ENCODE results near the gene SEMA5B.

SEMA5B gene

GRCh38 chr3:122942239-122942638 is 85.3 kb downstream of the SEMA5B start:
- DNase-seq: no peak

GRCh38 chr3:122941228-122942206 is 86.0 kb downstream of the SEMA5B start:
- no peak for DNase-seq

DNA sequence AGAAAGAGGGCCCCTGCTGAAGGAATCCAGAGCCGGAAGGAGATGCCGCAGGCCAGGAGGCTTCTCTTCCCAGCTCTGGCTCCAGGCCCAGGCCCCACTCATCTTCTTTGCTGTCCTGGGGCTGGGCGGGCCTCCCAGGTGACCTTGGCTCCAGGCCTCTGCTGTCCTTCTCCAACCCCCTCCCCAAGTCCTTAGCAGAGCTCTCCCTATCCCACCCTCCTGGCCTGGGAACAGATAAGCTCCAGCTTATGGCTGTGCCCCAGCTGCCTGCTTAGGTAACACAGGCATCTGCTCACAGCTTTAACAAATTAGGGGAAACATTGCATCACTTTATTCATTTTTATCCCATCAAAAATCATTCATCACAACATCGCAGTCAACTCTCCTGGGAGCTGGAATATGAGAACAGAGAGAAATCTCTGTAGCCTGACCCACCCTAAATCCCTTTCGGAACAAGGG is 86.9 kb downstream of the SEMA5B start:
- no peak for DNase-seq

DNA sequence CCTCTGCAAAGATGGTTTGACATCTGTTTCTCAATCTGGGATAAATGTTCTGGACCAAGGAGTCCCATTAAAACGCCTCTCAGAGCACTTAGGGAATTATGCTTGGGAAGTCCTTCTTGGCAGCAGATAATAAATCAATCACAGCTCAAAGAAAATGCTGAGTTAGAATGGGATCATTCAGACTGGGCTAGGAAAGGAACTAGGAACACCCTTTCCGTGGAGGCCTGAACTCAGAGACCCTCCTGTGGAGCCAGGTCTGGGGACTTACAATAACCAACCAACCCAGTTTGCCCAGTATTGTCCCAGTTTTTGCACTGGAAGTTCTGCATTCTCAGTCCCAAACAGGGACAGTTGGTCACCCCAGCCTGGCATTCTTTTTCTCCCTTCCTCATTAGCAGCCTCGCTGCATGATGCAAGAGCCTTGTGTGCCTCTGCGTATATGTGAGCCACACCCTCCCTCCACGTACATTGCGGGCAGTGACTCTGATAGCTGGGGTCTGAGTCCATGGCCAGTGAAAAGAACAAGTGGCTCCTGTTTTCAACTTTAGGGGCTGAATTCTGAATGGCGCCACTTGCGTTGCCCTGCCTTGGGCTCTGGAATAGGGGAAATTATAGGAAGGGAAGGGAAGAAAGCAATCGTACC is 88.7 kb downstream of the SEMA5B start:
- DNase-seq: no peak

DNA sequence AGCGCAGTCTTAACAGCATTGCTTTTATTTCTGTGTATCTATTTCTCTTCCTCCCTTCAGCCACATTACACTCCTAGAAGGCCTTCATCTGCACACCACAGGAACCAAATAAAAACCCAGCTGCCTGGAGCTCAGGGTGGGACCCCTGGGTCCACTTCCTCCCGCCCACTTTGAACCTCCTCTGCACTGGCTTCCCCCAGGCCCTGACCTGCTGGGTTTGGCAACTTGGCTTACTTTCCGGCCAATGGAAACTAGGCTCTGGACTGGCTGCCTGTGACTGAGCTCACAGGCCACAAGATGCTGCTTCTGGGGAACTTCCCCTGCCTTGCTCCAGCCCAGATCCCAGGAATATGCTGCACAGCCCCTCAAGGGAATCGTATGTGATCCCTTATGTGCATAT is 89.8 kb downstream of the SEMA5B start:
- DNase-seq: no peak

DNA sequence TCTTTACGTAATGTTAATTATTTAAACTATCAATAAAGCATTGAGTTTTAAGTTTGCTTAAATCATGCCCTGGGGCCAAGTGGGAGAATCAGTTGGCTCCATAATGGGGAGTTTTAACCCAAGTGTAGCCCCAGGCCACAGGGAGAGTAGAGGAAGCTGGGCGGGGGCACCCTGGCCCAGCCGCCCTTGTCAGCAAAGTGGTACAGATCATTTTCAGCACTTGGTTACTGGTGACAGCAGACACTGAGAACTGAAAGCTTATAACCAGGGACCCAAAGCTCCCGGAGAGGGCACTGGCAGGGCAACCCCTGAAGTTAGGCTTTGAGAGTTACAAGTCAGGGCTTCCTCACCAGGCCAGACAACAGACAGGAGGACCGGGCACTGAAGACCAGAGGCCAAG is 90.6 kb downstream of the SEMA5B start:
- no peak for DNase-seq

DNA sequence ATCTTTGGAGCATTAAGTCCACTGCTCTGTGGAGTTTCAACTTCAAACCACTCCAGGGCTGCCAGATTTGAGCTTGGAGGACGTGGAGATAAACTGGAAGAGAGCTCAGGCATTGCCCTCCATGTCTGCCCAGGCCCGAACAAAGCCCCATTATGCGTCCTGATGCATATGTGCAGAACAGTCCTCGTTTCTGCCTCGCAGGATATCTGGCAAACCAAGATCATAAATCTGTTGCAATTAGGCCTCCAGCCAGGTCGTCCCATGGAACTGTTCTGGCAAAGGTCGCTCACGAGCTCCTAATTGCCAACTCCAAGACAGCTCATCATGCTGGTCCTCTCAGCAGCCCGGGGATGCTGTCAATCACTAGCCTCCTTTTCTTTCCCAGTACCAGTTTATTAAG is 91.2 kb downstream of the SEMA5B start:
- DNase-seq: no peak

- DNase-seq: no peak
Measured at GRCh38 chr3:122934251-122934650, 93.3 kb downstream of the SEMA5B start.

DNA sequence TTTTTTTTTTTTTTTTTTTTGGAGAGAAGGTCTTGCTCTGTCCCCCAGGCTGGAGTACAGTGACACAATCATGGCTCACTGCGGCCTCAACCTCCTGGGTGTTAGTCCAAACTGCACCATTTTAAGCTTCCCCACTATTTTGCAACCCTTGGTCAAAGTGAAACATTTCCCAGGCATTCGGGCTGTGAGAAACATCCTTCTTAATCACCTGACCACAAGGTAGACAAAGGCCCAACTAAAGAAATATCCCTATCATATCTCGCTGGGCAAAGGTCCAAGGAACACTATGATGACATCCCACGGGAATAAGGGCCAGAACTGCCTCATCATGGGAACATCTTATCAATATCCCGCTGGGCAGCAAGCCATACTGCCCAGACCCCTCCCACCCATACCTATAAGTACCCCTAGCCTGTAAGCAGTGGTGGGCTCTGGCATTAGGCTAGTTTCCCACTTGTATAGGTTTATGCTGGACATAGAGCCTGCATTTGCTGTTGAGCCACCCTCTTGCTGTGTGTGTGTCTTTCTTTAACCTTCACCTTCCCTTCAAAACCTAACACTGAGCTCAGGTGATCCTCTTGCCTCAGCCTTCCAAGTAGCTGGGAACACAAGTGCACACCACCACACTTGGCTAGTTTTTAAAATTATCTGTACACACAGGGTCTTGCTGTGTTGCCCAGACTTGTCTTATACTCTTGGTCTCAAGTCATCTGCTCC is 95.2 kb downstream of the SEMA5B start:
- no peak for DNase-seq

GRCh38 chr3:122931636-122932035 is 95.9 kb downstream of the SEMA5B start:
- no peak for DNase-seq

DNA sequence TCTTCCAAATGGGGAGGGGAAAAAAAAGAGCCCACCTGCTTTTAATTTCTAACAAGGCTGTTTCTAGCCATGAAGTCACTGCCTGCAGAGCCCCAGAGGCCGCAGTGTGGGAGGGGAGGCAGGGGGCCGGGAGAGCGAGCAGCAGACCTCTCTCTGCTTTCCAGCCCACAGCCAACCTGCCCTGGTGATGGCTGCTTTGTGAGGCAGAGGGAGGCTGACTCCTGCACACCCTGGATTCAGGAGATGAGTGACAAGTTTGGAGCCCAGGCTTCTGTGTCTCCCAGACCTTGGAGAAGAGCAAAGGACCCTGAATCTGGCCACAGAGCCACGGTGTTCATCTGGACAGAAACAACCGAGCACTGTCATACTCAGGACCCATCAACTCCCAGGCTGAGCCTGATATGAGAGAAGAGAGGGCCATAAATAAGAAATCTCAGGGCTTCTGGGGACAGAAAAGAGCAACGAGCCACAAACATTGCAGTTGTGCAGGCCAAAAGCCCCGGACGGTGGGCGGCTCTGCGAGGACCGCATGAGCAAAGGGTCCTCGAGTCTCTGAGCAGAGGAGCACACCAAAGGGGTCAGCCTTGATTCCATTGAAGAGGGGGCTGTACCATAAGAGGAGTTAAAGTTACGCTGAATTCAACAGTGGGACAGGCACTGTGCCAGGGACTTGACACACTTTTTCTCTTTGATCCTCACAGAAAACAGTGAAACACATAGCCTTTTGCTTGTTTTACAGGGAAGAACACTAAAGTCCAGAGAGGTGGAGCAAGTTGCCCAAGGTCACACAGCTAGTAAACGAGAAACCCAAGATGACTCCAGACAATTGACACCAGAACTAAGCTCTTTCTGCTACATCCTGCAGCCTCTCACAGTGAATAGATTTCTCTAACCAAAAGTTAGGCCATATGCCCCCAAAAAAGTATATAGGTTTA is 97.2 kb downstream of the SEMA5B start:
- no peak for DNase-seq

- no peak for DNase-seq
Measured at GRCh38 chr3:122929188-122930062, 98.1 kb downstream of the SEMA5B start.

- DNase-seq: no peak
Measured at GRCh38 chr3:122928396-122929187, 99.0 kb downstream of the SEMA5B start.

DNA sequence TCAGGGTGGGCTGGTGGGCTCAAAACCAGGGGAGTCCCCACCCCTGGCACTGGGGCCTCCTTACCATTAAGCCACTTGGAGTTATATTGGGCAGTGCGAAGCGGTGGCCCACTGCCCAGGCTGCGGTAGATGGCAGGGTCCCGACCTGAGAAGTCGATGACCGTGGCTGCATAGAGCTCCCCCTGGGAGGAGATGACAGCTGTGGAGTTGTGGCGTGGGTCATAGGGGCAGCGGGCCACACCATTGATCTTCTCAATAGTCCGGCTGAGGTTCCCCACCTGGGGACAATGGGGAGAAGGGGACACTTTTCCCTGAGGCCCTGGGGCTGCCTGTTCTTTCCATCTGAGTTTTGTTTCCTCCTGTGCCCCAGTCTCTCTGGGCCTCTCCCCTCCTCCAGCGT is 99.8 kb downstream of the SEMA5B start:
- DNase-seq: no peak

DNA sequence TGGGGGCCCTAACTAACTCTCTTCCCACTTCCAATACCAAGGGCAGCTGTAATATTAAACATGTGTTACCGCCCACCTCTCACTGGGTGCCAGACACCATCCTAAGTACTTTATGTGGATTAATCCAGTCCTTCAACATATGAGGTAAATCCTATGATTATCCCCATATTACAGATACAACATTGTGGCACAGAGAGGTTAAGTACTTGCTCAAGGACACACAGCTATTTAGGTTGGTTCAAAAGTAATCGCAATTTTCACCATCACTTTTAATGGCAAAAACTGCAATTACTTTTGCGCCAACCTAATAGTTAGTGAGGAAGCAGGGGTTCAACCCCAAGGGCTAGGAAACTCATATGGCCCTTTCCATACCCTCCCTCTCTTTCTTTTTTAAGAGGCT is 100.8 kb downstream of the SEMA5B start:
- no peak for DNase-seq

GRCh38 chr3:122926322-122926721 is 101.2 kb downstream of the SEMA5B start:
- DNase-seq: no peak

GRCh38 chr3:122925756-122926155 is 101.8 kb downstream of the SEMA5B start:
- no peak for DNase-seq

GRCh38 chr3:122924056-122924455 is 103.5 kb downstream of the SEMA5B start:
- no peak for DNase-seq

GRCh38 chr3:122923611-122924010 is 104.0 kb downstream of the SEMA5B start:
- DNase-seq: no peak

Data from NCI-H1930 (cell line).